ENCODE data around the gene CPED1. TPM values are rescaled to one million over a fixed set of nuclear protein-coding genes. Genes with fewer than 3 reads are reported as not detected.

The CPED1 gene
- total and polyA plus RNA-seq, 3 donors from 2014 or later = 7.4 to 13.1 (median 11.8) TPM

DNA sequence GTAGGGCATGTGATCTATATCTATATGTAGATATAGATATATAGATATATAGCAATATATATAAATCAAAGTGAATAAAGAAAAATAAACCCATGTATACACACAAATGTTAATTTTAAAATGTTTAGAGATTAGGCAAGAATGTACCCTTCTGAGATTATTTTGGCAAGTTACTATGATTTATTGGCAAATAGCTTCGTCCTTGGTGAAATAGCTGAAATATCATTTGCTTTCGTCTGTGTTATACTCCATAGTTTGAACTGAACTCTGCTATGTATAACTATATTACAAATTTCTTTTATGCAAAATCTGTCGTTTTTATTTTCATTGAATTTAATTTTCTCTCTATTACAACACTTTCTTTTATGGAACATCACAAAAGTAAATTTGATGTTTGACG is 57.5 kb downstream of the CPED1 start:
- Histone ChIP-seq H3K27me3 (no peaks in the 10 kb centered on the region), H3K27ac (no peak overlapping the region), H3K4me3 (no peak overlapping the region), H3K9me3 (no peaks in the 10 kb centered on the region), H3K36me3 (ENCODE audit: low read depth, missing control alignments) (no peaks in the 10 kb centered on the region), H3K4me1 (no peaks in the 10 kb centered on the region)
- intact Hi-C loops (cut with DNase I; ENCODE audit: low total_unique reads) = no loop called here
- DNase-seq = no peak
- TF ChIP-seq, protein P1, sequence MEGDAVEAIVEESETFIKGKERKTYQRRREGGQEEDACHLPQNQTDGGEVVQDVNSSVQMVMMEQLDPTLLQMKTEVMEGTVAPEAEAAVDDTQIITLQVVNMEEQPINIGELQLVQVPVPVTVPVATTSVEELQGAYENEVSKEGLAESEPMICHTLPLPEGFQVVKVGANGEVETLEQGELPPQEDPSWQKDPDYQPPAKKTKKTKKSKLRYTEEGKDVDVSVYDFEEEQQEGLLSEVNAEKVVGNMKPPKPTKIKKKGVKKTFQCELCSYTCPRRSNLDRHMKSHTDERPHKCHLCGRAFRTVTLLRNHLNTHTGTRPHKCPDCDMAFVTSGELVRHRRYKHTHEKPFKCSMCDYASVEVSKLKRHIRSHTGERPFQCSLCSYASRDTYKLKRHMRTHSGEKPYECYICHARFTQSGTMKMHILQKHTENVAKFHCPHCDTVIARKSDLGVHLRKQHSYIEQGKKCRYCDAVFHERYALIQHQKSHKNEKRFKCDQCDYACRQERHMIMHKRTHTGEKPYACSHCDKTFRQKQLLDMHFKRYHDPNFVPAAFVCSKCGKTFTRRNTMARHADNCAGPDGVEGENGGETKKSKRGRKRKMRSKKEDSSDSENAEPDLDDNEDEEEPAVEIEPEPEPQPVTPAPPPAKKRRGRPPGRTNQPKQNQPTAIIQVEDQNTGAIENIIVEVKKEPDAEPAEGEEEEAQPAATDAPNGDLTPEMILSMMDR (IDR thresholded peaks at IDR 0.05) = no peak
- no peak for TF ChIP-seq POLR2A (IDR thresholded peaks at IDR 0.05)
- 55 to 56% methylated on average over 4 of the region's 4 CpGs for WGBS, 2 donors

DNA sequence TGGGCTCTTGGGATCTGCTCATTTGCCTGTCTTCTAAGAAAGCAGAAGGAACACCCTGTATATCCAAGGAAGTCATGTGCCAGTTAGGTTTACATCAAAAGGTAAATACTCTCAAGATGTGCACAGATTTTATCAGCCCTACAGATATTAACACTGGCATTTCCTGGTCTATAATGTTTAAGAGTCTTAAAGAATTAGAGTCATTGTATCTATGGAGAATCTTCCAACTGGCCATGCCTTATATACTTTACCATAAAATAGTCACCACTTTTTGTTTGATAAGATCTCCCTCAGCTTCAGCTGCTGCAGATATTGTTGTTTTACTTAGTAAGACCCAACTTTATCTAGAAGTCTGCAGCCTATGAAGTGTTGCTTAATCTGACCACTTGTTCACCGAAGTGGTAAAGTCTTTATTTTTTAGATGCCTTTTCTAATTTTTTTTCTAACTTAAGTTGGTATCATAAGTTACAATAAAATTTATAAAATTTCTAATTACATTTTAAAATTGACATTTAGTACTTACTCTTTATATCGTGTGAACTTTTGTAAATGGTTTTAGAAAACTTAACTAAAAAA is 58.5 kb downstream of the CPED1 start:
- no peaks in the 10 kb centered on the region for H3K36me3 ChIP-seq (ENCODE audit: low read depth, missing control alignments)
- intact Hi-C loops (cut with DNase I; ENCODE audit: low total_unique reads) = no loop called here
- DNase-seq = no peak

DNA sequence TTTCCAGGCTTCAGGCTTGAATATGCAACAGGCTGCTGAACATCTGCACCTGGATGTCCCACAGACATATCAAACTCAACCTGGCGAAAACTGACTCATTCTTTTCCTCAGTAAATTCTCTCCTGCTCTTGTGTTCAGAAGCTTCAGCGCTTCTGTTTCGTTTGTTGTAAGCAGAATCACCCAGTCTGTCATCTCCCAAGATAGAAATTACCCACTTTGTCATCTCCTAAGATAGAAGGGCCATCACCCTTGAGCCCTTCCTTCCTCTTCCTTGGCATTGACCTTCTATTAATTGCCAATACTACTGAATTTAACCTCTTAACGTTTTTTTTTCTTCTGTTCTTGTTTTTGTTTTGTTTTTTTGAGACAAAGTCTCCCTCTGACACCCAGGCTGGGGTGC is 59.7 kb downstream of the CPED1 start:
- no peaks in the 10 kb centered on the region for H3K4me1 ChIP-seq
- H3K27ac ChIP-seq = no peak overlapping the region
- WGBS, 2 donors = 55 to 64% methylated on average over 4 of the region's 4 CpGs
- TF ChIP-seq POLR2A (IDR thresholded peaks at IDR 0.05) = no peak
- no peak for DNase-seq
- intact Hi-C loops (cut with DNase I; ENCODE audit: low total_unique reads) = no loop called here
- H3K9me3 ChIP-seq = no peaks in the 10 kb centered on the region
- no peaks in the 10 kb centered on the region for H3K36me3 ChIP-seq (ENCODE audit: low read depth, missing control alignments)
- H3K4me3 ChIP-seq = no peak overlapping the region
- no peaks in the 10 kb centered on the region for H3K27me3 ChIP-seq

More for the DNA sequence above, 58.5 kb downstream of the CPED1 start:
- Histone ChIP-seq H3K4me1 (no peaks in the 10 kb centered on the region), H3K27me3 (no peaks in the 10 kb centered on the region), H3K9me3 (no peaks in the 10 kb centered on the region), H3K27ac (no peak overlapping the region), H3K4me3 (no peak overlapping the region)
- WGBS, 2 donors = 61 to 82% methylated on average over 2 of the region's 2 CpGs
- TF ChIP-seq, protein P1 (IDR thresholded peaks at IDR 0.05) = no peak
- no peak for TF ChIP-seq POLR2A (IDR thresholded peaks at IDR 0.05)

DNA sequence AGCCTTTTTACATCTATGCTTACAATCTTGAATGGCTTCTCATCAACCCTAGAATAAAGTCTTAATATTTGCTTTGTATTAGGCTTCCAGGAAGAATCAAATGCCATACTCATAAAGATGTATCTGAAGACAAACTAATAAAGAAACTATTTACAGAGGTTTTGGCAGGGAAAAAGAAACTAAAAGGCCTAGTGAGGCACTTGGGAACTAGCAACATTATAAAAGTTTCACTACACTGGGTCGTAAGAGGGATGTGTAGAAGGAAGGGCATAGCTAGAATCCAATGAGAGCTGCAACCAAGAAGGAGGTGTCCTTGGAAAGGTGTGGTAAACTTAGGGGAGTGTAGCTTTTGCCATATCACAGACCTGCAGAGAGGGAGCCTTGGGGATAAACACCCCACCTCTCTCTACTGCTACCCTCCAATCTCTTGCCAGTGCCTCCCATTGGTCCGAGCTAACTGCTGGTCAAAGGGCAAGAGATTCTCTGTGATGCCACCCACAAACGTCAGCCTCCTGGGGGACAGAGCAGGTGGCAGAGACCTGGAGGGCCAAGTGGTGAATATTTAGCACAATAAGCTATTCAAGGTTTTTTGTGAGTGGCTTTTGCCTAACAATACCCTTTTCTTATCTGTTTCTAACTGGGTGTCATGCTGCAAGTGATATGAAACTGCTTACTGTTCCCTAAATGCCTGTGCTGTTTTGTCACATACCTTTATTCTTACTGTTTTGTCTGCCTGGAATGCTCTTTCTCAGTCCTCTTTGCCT is 60.7 kb downstream of the CPED1 start:
- Histone ChIP-seq H3K36me3 (ENCODE audit: low read depth, missing control alignments) (no peaks in the 10 kb centered on the region), H3K27ac (no peak overlapping the region), H3K27me3 (no peaks in the 10 kb centered on the region), H3K9me3 (no peaks in the 10 kb centered on the region), H3K4me3 (no peak overlapping the region), H3K4me1 (no peaks in the 10 kb centered on the region)
- DNase-seq = no peak
- TF ChIP-seq POLR2A (IDR thresholded peaks at IDR 0.05) = no peak
- TF ChIP-seq, protein P1 (IDR thresholded peaks at IDR 0.05) = no peak
- intact Hi-C loops (cut with DNase I; ENCODE audit: low total_unique reads) = no loop called here
- 61 to 67% methylated on average over 3 of the region's 3 CpGs for WGBS, 2 donors

DNA sequence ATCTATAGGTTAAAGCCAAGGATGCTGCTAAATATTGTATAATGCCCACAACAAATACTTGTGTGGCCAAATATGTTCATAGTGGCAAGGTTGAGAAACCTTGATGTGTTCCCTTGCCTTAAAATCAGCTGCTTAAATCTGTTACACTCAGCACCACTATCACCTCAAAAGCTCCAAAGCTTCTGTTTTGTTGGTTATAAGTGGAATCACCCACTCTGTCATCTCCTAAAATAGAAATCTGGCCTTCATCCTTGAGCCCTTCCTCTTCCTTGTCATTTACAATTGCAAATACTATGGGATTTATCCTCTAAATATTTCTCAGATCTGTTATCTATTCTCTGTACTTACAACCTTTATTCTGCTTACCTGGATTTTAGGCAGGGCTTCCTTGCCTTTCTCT is 61.4 kb downstream of the CPED1 start:
- TF ChIP-seq, protein P1 (IDR thresholded peaks at IDR 0.05) = no peak
- no peak for TF ChIP-seq POLR2A (IDR thresholded peaks at IDR 0.05)
- Histone ChIP-seq H3K4me1 (no peaks in the 10 kb centered on the region), H3K9me3 (no peaks in the 10 kb centered on the region), H3K4me3 (no peak overlapping the region), H3K27me3 (no peaks in the 10 kb centered on the region), H3K27ac (no peak overlapping the region), H3K36me3 (ENCODE audit: low read depth, missing control alignments) (no peaks in the 10 kb centered on the region)
- DNase-seq = no peak
- intact Hi-C loops (cut with DNase I; ENCODE audit: low total_unique reads) = no loop called here

Measured in testis (tissue), 3 donors.